Activated T-helper 2 cell treated with anti-CD3 and anti-CD28 coated beads, Interferon-gamma antibody, Interleukin-2, Interleukin-4, amounts not matched to agents 10 μg/mL and 5 μg/mL and 100 μg/mL, durations not matched to agents 14 hours and 24 hours and 36 hours (primary cell): Measurements from ENCODE around the gene CRYGC. TPM values are rescaled to one million over a fixed set of nuclear protein-coding genes. Genes with fewer than 3 reads are reported as not detected.
"Not testable (repeated sequence)": the region's sequence is repeated elsewhere in the genome, so short reads cannot be mapped to it uniquely, and the experiment has no call there.

Experiments
- DNase-seq: peaks from one replicate; pipeline ENCODE4 v3.0.0; 2021; ENCODE audit warnings: low spot score
- H3K27ac Mint-ChIP-seq: one replicate; pipeline ENCODE4 v1.8.0; 2021; ENCODE audit warnings: mixed read lengths
- H3K27me3 Mint-ChIP-seq: one replicate; pipeline ENCODE4 v1.8.0; 2021; ENCODE audit warnings: low read depth, mixed read lengths
- H3K36me3 Mint-ChIP-seq: one replicate; pipeline ENCODE4 v1.8.0; 2021; ENCODE audit warnings: low read depth, mixed read lengths
- H3K4me1 Mint-ChIP-seq: one replicate; pipeline ENCODE4 v1.8.0; 2021; ENCODE audit warnings: low read depth, mixed read lengths
- H3K4me3 Mint-ChIP-seq: one replicate; pipeline ENCODE4 v1.8.0; 2021; ENCODE audit warnings: low read depth, mild to moderate bottlenecking, moderate library complexity, mixed read lengths
- H3K9me3 Mint-ChIP-seq: one replicate; pipeline ENCODE4 v1.8.0; 2021; ENCODE audit warnings: mixed read lengths
- intact Hi-C: fragments of 100-400 bp; cut with micrococcal nuclease; formaldehyde crosslinking; loops from one replicate; pipeline ENCODE4 v1.15.1; 2023
- total RNA-seq: library from RNA; stranded (reverse); gene quantifications from 2 replicates; pipeline ENCODE4 v1.2.3, GENCODE V29; 2022

Gene CRYGC
- total RNA-seq, 1 donor from 2014 or later: not detected

DNA sequence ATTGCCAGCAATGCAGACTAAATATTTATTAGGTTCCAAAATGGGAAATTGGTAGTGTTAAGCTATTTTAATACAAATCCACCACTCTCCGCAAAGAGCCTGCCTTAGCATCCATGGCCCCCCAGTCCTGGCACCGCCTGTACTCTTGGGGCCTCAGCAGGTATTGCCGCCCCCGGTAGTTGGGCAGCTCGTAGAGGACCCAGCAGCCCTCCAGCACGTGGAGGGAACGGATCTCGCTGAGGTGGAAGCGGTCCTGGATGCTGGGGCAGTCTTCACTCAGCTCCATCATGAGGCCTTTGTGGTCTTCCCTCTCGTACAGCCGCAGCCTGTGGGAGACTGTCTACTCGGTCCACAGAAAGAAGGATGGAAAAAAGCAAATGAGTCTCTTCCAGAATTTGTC lies 1.5 kb downstream of the CRYGC start:
- Mint-ChIP-seq H3K9me3 (no peaks in the 10 kb centered on the region), H3K36me3 (no peaks in the 10 kb centered on the region), H3K4me3 (no peak overlapping the region), H3K4me1 (peaks cover 9% of the 10 kb centered on the region), H3K27me3 (peaks cover 43% of the 10 kb centered on the region), H3K27ac (no peak overlapping the region)
- intact Hi-C loops: no loop called here
- DNase-seq: no peak

DNA sequence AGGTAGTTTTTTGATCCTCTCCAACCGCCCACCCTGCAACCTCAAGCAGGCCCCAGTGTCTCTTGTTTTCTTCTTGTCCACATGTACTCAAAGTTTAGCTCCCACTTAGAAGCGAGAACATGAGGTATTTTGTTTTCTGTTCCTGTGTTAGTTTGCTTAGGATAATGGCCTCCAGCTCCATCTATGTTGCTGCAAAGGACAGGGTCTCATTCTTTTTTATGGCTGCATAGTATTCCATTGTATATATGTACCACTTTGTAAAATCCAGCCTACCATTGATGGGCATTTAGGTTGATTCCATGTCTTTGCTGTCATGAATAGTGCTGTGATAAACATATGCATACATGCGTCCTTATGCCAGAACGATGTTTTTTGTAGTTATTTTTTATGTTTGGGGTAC lies 2.5 kb downstream of the CRYGC start:
- H3K36me3 Mint-ChIP-seq: no peaks in the 10 kb centered on the region
- intact Hi-C loops: no loop called here
- DNase-seq: no peak

DNA sequence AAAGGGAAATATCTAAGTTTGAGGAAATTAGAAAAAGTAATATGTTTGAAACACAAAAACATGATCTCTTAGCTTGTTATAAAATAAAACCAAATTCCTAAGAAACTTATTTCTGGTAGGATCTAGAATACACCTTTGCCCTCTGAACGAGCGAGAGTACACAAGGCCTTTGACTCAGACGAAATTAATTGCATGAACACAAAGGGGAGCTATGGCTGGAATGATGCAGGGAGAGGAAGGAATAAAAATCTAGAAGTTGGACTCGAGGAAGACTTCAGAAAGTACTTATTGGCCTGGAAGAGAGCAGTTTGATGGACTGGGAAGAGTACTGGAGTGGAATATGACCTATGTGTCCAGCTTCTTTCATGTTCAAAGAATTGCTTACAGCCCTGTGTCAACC lies 4.4 kb downstream of the CRYGC start:
- Mint-ChIP-seq H3K4me1 (peaks cover 8% of the 10 kb centered on the region), H3K27ac (no peak overlapping the region), H3K36me3 (no peaks in the 10 kb centered on the region), H3K27me3 (peaks cover 43% of the 10 kb centered on the region), H3K4me3 (no peak overlapping the region), H3K9me3 (no peaks in the 10 kb centered on the region)
- no peak for DNase-seq
- intact Hi-C loops: no loop called here

More for the DNA sequence above, 2.5 kb downstream of the CRYGC start:
- H3K9me3 Mint-ChIP-seq: no peaks in the 10 kb centered on the region
- no peak overlapping the region for H3K27ac Mint-ChIP-seq
- H3K27me3 Mint-ChIP-seq: peaks cover 44% of the 10 kb centered on the region
- peaks cover 8% of the 10 kb centered on the region for H3K4me1 Mint-ChIP-seq
- no peak overlapping the region for H3K4me3 Mint-ChIP-seq

DNA sequence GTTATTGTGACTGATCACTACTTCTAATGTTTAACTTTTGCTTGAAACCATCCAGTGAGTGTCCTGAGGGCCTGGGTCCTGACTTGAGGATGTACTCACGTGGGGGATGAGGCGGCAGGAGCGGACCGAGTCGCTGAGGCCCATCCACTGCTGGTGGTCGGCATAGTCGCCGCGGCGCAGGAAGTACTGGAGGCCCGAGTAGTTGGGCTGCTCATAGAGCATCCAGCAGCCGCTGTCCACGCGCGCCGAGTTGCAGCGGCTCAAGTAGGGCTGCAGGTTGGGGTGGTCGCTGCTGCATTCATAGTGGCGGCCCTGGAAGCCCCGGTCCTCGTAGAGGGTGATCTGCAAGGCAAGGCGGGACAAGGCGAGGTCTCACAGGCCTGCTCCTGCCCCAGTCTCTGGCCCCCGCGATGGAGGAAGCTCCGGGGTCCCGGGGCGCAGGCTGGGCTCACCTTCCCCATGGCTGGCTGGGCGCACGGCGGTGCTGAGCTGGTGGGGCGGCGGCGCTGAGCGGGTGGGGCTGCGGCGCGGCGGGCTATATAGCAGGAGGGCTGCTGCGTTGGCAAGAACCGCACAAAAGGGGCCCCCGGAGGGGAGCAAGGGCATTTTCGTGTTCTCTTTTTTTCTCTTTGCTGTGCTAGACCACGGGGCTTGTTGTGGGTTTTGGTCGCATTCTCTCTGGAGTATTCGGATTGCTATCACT lies 5.5 kb downstream of the CRYGC start, which contains the start of gene CRYGD:
Gene CRYGD (minus strand): TSS at position 512 of the 703 bp plus-strand sequence. CDS start 51 bp downstream, at position 461.
- peak within 1 kb of the TSS; percentile 38 for H3K4me3 Mint-ChIP-seq
- H3K27ac Mint-ChIP-seq, DNase-seq, H3K36me3 Mint-ChIP-seq, H3K4me1 Mint-ChIP-seq, H3K9me3 Mint-ChIP-seq, intact Hi-C loops: not testable (repeated sequence)
- peaks cover 41% of the 10 kb centered on the region for H3K27me3 Mint-ChIP-seq

DNA sequence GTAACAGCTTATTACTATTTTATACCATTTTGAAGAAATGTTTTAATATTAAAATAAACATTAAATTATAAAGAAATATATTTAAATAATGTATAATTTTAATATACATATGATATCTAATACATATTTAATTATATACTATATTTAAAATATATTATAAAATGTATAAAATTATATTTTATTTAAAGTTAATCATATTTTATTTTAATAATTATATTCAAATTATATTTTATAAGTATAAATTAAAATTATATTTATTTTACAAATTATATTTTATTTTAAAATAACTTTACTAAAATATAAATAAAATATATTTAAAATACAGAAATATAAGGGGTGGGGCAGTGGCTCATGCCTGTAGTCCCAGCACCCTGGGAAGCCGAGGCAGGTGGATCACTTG lies 7.4 kb downstream of the CRYGC start:
- Mint-ChIP-seq H3K27me3 (peaks cover 35% of the 10 kb centered on the region), H3K36me3 (no peaks in the 10 kb centered on the region), H3K27ac (no peak overlapping the region), H3K4me1 (peaks cover 8% of the 10 kb centered on the region), H3K4me3 (no peak overlapping the region), H3K9me3 (no peaks in the 10 kb centered on the region)
- intact Hi-C loops: no loop called here
- DNase-seq: no peak

DNA sequence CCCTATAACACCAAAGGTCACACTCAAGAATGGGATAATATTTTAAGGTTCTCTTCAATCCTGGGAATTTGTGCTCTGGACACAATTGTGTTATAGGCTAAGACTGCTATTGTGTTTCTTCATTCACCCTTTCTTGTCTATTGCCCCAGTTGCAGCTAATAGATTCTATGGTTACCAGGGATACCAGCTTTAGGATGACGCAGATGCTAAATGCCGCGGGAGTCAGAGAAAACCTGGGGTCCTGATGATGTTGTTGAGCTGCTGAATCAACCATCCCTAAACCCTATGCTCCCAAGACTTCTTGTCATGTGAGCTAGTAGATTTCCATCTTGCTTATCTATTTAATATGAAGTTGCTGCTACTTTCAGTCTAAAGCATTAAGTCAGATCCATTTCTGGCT lies 10.7 kb downstream of the CRYGC start:
- Mint-ChIP-seq H3K27me3 (peaks cover 12% of the 10 kb centered on the region), H3K4me1 (peaks cover 3% of the 10 kb centered on the region), H3K36me3 (no peaks in the 10 kb centered on the region), H3K4me3 (no peak overlapping the region), H3K27ac (no peak overlapping the region), H3K9me3 (no peaks in the 10 kb centered on the region)
- intact Hi-C loops: no loop called here
- no peak for DNase-seq

DNA sequence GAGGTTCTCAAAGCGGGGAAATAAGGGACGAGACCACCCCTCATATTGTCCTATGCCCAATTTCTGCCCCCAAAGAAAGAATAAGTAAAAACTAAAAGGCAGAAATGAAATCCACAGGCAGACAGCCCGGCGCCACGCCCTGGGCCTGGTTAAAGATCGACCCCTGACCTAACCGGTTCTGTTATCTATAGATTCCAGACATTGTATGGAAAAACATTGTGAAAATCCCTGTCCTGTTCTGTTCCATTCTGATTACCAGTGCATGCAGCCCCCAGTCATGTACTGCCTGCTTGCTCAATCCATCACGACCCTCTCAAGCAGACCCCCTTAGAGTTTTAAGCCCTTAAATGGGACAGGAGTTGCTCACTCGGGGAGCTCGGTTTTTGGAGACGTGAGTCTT lies 12.2 kb downstream of the CRYGC start:
- H3K9me3 Mint-ChIP-seq, H3K4me3 Mint-ChIP-seq, H3K4me1 Mint-ChIP-seq, H3K36me3 Mint-ChIP-seq, H3K27me3 Mint-ChIP-seq, H3K27ac Mint-ChIP-seq, DNase-seq, intact Hi-C loops: not testable (repeated sequence)

DNA sequence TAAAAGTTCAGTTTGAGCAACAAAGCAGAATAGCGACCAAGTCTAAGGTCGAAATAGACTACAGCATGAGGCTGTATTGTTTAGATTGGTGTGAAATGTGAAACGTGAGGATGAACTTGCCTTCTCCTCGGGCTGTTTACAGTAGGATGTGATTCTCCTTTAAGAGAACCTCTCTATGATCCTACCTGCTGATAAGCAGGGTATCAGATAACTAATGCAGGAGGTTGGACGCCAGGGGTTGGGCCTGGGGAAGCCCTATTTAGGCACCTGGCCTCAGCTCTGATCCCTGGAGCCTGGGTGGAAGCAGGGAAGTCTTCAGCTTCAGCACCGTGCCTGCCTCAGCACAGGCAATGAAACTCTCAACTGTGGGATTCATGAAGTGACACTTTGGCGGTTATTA lies 16.7 kb downstream of the CRYGC start:
- Mint-ChIP-seq H3K4me3 (no peak overlapping the region), H3K27me3 (no peaks in the 10 kb centered on the region), H3K4me1 (no peaks in the 10 kb centered on the region), H3K9me3 (no peaks in the 10 kb centered on the region), H3K27ac (no peak overlapping the region), H3K36me3 (no peaks in the 10 kb centered on the region)
- intact Hi-C loops: no loop called here
- no peak for DNase-seq

DNA sequence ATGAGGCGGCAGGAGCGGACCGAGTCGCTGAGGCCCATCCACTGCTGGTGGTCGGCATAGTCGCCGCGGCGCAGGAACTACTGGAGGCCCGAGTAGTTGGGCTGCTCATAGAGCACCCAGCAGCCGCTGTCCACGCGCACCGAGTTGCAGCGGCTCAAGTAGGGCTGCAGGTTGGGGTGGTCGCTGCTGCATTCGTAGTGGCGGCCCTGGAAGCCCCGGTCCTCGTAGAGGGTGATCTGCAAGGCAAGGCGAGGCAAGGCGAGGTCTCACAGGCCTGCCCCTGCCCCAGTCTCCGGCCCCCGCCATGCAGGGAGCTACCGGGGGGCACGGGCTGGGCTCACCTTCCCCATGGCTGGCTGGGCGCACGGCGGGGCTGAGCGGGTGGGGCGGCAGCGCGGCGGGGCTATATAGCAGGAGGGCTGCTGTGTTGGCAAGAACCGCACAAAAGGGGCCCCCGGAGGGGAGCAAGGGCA lies 17.3 kb downstream of the CRYGC start:
- H3K36me3 Mint-ChIP-seq, H3K27ac Mint-ChIP-seq, H3K27me3 Mint-ChIP-seq, intact Hi-C loops, DNase-seq, H3K9me3 Mint-ChIP-seq, H3K4me1 Mint-ChIP-seq, H3K4me3 Mint-ChIP-seq: not testable (repeated sequence)

DNA sequence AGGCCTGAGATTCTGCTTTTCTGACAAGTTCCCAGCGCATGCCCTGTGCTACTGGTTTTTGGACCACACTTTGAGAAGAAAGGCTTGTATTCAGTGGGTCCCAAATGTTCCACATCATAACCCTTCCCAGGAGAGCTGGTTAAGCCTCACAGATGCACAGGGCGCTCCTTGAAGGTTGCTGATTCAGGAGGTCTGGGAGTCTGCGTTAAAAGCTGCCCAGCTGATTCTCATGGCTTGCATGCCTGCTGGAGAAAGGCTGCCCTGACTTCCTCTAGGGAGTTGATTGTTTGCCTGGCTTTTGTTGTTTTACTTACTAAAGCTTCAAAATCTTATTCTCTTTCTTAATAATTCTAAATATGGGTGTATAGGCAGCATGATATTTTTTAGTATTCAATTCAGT lies 26.0 kb downstream of the CRYGC start:
- Mint-ChIP-seq H3K9me3 (peaks cover 6% of the 10 kb centered on the region), H3K27ac (no peak overlapping the region), H3K4me3 (no peak overlapping the region), H3K4me1 (peaks cover 26% of the 10 kb centered on the region), H3K27me3 (peaks cover 6% of the 10 kb centered on the region), H3K36me3 (no peaks in the 10 kb centered on the region)
- intact Hi-C loops: loop anchor here (2.0 kb wide), 1 partner anchor 151 kb away; the partner anchor contains the start of gene IDH1
- no peak for DNase-seq

DNA sequence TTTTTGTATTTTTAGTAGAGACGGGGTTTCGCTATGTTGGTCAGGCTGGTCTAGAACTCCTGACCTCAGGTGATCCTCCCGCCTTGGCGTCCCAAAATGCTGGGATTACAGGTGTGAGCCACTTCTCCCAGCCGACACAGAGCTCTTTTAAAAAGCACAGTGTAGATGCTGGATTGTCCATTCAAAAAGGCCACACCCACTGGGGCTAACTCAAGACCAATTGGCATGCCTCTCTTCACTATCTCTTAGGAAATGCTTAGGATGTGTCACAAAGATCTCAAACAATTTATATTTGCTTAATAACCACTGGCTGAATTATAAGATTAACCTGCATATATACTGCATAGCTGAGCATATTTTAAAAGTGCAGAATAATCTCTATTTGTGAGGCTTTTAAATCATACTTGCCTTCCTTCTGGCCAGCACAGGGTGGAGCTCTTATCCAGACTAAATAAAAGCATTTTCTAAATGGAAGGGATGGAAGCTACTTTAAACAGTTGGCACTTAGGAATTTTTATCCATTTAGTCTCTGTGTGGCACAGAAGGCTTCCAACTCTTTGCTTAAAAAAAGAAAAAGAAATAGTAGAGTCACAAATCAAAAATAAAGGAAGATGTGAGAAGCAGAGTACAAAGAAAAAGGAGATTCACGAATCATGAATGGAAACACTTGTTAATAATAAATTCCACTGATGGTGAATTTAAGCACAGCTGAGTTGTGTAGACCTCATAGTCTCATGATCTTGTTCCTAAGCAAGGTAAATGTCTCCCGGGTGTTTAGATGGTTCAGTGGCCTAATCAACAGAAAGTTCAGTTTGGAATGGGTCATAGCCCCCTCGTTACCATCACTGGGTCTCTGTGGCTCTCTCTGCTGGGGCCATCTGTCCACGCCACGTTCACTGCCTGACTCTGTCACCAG lies 27.7 kb downstream of the CRYGC start:
- Mint-ChIP-seq H3K27me3 (peaks cover 6% of the 10 kb centered on the region), H3K36me3 (no peaks in the 10 kb centered on the region), H3K4me3 (no peak overlapping the region), H3K27ac (no peak overlapping the region), H3K4me1 (peaks cover 26% of the 10 kb centered on the region), H3K9me3 (peaks cover 6% of the 10 kb centered on the region)
- DNase-seq: no peak
- intact Hi-C loops: loop anchor here (2.0 kb wide), 1 partner anchor 153 kb away; the partner anchor contains the start of gene IDH1

DNA sequence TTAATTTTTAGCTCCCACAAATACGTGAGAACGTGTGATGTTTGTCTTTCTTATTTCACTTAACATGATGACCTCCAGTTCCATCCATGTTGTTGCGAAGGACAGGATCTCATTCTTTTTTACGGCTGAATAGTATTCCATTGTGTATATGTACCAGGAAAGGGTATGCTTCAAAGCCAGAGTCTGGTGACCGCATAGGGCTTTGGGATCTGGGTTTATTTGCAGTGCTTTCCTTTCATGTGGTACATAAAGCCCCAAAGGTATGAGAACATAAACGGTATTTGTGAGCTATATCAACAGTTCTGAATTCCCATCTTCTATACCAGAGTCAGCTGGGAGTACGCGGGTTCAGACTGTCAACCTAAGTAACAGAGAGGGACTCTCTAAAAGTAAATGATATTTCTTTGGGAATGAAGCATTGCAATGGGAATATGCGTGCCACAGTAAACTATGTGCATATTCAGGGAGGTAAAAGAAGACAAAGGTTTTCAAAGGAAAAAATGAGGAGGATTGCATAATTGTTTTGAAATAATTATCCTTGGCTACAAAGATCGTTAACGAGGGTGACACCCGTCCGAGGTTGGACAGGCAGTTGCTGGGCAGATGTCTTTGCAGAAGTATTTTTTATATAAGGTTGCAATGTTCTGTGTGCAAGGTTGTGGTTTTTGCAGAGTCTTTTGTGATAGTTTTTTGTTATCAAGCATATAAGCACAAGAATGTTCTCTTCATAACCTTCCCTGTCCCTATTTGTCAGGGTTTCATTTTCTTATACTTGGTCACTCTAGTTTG lies 29.8 kb downstream of the CRYGC start:
- intact Hi-C loops: no loop called here
- peaks cover 6% of the 10 kb centered on the region for H3K27me3 Mint-ChIP-seq
- H3K36me3 Mint-ChIP-seq: no peaks in the 10 kb centered on the region
- H3K9me3 Mint-ChIP-seq: peaks cover 6% of the 10 kb centered on the region
- H3K4me3 Mint-ChIP-seq: peak overlapping the region; percentile 21
- no peak for DNase-seq
- H3K27ac Mint-ChIP-seq: peak overlapping the region; percentile 33
- peaks cover 26% of the 10 kb centered on the region for H3K4me1 Mint-ChIP-seq
